A172 (cell line): ENCODE data around the gene MFSD8. TPM values are rescaled to one million over a fixed set of nuclear protein-coding genes. Genes with fewer than 3 reads are reported as not detected.
A peak's percentile ranks its signal among the peaks of the same experiment; 100 is the strongest.
"Not testable (repeated sequence)": the region's sequence is repeated elsewhere in the genome, so short reads cannot be mapped to it uniquely, and the experiment has no call there.

Source experiments
- DNase-seq: peaks from one replicate; pipeline ENCODE4 v3.0.0-alpha.2; 2015; ENCODE audit warnings: low spot score
- total RNA-seq: library from RNA; depleted of rRNA; stranded (reverse); fragments of >200 nt; shearing (Covaris generic); gene quantifications from 2 replicates; pipeline ENCODE4 v1.2.3, GENCODE V29; 2014; rRNA removed

The MFSD8 gene, protein sequence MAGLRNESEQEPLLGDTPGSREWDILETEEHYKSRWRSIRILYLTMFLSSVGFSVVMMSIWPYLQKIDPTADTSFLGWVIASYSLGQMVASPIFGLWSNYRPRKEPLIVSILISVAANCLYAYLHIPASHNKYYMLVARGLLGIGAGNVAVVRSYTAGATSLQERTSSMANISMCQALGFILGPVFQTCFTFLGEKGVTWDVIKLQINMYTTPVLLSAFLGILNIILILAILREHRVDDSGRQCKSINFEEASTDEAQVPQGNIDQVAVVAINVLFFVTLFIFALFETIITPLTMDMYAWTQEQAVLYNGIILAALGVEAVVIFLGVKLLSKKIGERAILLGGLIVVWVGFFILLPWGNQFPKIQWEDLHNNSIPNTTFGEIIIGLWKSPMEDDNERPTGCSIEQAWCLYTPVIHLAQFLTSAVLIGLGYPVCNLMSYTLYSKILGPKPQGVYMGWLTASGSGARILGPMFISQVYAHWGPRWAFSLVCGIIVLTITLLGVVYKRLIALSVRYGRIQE
- 18.6 and 35.8 TPM in 2 replicates for total RNA-seq

DNA sequence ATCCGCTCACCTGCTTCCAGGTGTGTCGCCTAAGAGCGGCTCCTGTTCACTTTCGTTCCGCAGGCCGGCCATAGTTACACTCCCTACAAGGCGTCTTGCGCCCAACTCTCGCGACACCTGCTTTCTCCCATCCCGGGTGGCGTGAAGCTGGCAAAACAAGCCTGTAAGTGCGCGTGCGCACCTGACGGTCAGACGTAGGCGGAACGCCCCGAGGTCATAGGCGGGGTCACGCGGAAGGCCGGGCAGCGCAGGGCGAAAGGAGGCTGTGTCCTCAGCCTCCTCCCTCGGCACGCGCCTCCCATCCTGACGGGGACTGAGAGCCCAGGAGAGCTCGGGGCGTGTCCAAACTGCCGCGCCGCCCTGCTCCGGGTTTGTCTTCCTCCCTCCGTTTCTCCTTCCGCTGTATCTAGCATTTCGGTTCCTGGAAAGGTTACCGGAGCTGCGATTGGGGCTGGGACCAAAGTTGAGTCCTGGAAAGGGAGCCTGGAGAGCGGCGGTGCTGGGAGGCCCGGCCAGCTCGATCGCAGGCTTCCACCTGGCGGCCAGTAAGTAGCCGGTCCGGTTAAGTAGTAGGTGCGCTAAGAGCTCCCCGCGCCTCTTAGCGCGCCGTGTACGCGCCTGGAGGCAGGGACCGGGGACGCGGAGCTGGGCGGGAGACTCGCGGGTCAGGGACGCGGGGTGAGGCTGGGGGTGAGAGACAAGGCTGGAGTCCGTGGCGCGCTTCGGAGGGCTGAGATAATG, at the start of gene MFSD8, which contains the start of gene ABHD18:
MFSD8 (minus strand) TSS at position 112 of the 741 bp plus-strand sequence; CDS start at position 72, 40 bp downstream.
ABHD18 (plus strand) TSS at position 345 of the 741 bp plus-strand sequence. CDS start 17,550 bp downstream, outside the sequence.
- peak; percentile 94 for DNase-seq

DNA sequence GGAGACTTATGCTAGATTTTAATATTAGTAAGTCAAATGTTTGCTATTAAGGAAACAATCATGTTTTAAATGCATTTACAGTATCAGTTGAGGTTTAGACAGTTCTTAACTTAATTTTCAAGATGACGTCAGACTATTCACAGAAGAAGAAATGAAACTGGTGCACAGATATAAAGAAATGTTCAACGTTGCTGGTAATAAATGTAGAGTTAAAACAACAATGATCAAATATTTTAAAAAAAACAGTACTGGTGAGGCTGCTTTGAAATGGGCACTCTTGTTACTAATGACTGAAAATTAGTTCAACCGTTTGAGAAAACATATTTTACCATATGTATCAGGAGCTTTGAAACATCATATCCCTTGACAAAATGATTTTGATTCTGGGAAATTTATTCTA, 44.5 kb upstream of the MFSD8 start:
- no peak for DNase-seq

DNA sequence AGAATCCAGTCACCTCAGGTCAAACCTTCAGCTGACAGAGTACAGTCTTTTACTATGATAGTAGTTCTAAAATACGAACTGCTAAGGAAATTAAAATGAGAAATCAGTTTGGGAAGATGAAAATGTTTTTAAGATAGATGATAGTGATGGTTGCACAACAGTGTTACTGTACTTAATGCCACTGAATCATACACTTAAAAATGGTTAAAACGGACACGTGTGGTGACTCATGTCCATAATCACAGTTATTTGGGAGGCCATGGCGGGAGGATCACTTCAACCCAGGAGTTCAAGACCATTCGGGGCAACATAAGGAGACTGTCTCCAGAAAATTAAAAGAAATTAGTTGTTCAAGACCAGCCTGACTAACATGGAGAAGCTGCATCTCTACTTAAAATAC, 41.6 kb upstream of the MFSD8 start:
- no peak for DNase-seq

DNA sequence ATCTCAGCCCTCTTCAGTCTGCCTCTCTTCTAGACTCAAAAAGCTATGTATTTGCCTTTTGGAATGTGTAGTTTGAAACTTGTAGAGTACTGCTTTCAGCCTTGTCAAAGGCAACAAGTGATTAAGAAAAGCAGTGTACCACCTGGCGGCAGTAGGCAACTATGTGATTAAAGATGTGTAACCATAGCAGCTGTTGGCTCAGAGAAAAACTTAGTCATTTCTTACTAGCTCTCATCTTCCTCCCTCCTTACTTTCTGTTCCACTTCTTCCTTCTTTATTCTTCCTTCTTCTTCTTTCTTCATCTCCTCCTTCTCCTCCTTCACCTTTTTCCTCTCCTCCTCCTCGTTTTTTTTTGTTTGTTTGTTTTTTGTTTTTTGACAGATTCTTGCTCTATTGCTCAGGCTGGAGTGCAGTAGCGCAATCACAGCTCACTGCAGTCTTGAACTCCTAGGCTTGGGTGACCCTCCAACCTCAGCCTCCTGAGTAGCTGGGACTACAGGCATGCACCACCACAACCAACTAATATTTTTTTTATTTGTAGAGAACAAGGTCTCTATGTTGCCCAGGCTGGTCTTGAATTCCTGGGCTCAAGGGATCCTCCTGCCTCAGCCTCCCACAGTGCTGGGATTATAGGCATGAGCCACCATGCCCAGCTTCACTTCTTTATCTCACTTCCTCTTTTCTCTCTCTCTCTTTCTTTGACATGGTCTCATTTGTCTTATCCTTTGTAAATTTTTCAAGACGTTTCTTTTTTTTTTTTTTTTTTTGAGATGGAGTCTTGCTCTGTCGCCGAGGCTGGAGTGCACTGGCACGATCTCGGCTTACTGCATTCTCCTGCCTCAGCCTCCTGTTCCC, 32.8 kb upstream of the MFSD8 start:
- peak; percentile 80 for DNase-seq

DNA sequence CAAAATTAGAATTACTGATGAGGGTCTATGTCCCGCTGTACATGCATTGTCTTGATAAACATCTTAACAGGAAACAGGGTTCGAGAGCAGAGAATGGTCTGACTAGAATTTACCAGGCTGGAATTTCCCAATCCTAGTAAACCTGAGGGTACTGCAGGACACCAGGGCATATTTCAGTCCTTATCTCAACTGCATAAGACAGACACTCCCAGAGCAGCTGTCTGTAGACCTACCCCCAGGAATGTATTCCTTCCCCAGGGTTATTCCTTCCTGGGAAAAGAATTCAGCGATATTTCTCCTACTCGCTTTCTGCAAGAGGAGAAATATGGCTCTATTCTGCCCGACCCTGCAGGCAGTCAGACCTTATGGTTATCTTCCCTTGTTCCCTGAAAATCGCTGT, 31.5 kb upstream of the MFSD8 start:
- DNase-seq: not testable (repeated sequence)

DNA sequence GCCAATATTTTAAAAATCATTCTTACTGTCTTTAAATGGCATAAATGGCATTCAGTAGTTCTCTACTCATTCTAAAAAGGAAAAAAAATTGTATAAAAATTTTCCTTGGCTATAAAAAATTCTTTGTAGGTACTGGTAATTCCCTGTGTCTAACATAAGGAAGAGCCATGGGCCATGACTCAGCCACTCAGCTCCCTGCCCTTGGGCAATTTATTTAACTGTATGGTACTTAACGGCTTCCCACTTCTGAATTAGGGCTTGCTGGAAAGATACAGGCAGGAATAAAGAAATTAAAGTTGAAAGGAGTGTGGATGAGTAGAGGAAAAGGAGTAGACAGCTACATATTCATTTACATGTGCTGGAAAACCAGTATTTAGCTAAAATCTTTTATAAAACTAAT, 30.8 kb upstream of the MFSD8 start:
- peak; percentile 72 for DNase-seq

DNA sequence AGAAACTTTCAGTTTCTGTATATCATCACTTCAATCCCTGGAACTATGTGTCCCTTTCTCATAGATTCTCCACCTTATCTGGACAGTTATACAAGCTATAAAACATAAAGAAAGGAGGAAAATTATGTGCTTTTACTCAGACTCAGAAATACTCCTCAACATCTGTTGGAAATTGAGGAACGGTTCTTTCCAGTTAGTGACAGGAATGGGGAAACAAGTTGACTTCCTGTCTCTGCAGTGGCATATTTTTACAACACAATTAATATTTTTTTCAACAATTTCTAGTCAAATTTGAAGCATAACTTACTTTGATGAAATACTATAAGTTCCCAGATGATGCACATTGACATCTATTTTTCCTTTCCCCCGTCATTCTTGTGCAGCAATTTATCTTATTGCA, 28.2 kb upstream of the MFSD8 start:
- no peak for DNase-seq

DNA sequence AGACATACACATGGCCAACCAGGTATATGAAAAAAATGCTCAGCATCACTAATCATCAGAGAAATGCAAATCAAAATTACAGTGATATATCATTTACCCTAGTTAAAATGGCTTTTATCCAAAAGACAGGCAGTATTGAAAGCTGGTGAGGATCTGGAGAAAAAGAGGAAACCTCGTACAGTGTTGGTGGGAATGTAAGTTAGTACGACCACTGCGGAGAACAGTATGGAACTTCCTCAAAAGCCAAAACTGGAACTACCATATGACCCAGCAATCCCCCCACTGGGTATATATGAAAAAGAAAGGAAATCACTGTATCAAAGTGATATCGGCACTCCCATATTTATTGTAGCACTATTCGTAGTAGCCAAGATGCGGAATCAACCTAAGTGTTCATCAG, 23.7 kb upstream of the MFSD8 start:
- DNase-seq: no peak

DNA sequence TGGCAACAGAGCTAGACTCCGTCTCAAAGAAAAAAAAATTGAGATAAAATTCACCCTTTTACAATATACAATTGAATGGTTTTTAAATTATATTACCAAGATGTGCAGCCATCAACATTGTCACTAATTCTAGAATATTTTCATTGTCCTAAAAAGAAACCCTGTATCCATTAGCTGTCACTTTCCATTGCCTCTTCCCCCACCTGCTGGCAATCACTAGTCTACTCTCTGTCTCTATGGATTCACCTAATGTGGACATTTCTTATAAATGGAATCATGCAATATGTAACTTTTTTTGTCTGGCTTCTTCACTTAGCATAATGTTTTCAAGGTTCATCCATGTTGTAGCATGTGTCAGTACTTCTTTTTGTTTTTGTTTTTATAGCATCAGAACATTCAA, 21.0 kb upstream of the MFSD8 start:
- no peak for DNase-seq

DNA sequence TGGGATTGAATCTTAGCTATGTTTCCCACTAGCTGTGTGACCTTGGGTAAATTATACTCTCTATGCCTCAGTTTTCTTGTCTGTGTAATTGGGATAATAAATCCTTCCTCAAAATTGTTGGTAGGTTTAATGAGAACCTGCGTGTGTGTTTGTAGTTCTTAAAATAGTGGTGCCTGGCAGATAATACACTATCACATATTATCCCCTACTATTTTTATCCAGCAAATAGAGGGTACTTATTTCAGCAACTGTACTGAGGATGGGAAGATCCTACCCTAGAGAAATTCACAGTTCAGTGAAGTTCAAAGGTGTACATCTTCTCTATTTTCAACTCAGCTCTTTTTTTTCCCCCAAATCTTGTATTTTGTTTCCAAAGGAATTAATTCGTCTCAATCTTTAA, 17.5 kb upstream of the MFSD8 start:
- no peak for DNase-seq

DNA sequence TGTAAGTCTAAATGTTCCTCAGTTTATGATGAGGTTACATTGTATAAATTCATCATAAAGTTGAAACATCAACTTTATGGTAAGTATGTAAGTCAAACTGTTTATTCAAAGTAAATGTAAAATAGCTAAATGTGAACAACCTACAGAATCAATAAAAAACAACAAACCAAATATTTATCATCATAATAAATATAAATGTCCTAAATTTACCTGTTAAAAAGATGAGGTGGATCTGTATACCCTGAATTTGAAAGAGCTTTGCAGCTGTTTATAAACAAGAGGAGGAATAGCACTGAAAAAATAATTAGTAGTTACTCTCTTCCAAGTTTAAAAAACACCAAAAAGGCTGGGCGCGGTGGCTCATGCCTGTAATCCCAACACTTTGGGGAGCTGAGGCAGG, 14.0 kb upstream of the MFSD8 start:
- no peak for DNase-seq

DNA sequence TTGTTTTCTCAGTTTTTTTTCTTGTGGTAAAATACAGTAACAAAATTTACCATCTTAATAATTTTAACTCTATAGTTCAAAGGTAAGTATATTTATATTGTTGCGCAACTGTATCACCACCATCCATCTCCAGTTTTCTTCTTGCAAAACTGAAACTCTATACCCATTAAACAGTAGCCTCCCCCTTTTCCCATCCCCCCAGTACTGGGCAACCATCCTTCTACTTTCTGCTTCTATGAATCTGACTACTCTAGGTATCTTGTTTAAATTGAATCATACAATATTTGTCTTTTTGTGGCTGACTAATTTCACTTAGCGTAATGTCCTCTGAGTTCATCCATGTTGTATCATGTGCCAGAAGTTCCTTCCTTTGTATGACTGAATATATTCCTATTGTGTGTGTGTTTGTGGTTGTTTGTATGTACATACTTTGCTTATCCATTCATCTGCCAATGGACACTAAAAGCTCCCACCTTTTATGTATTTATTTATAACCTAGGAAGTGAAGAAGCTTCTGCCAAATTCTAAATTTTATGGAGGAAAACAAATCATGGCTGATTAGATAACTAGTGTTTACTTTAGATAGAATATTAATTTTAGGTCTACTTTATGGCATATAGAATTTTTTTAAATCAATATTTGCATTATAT, 10.3 kb upstream of the MFSD8 start:
- DNase-seq: no peak

DNA sequence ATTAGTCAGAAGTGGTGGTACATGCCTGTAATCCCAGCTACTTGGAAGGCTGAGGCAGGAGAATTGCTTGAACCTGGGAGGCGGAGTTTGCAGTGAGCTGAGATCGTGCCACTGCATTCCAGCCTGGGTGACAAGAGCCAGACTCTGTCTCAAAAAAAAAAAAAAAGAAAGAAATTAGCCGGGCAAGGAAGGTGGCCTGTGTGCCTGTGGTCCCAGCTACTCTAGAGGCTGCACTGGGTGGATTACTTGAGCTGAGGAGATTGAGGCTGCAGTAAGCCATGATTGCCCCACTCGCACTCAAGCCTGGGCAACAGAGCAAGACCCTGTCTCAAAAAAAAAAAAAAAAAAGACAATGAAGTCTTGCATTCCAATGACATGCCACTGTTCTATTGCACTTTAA, 6.0 kb upstream of the MFSD8 start:
- DNase-seq: not testable (repeated sequence)

DNA sequence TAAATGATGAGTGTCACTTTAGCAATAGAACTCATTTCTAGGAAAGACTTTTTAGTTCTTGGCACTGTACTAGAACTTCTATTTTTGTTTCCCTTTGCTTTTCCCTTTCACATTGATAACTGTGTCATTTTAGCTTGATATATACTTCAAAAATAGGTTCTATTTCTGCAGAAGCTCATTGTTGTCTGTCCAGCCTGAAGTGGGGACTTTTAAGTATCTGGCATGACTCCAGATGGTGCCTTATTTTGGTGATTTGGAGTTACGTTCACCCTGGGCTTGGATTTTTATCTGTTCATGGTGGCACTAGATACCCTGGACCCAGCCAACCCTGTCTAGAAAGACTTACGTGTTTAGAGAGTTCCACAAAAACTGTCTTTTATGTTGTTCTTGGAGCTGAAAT, 3.6 kb upstream of the MFSD8 start:
- DNase-seq: no peak

DNA sequence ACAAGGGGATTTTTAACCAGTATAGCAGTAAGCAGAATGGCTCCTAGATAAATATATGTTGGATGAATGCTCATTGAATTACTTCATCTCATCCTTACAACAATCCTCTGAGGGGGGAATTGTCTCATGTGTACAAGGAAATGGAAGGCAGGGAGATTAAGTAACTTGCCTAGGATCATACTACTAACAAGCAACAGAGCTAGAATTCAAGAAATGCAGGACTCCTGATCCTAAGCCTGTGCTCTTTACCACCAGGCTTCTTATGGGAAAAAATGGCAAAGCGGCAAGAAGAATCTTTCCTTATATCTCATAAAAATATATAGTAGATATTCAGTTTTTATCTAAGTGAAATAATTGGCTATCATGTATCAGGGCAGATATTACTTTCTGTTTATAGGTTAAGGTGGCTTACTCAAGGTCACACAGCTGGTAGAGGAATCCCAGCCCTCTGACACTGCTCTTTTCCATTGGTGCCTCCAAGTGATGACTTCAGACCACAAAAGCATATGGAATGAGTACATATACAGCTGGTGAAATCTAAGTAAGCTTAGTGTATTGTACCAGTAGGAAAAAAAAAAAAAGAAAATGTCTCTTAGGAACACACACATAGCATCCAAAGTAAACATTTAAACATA, 2.3 kb upstream of the MFSD8 start:
- DNase-seq: no peak

DNA sequence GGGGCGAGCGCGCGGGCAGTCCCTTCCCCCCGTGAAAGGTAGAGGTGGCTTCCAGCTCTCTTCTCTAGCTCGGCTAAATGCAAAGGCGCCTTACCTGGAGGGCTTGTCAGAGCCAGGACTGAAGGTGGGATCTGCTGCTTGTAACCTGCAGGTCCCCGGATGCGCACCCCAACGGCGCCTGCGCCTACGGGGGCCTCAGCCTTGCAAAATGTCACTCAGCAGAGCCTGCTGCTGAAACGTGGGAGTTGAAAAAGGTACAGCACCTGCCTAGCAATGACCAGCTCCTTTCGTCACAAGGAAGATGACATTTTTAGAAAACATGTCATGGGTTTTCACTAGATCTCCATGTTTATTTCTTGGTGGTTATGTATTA, 816 bp upstream of the MFSD8 start:
- DNase-seq: peak; percentile 21

DNA sequence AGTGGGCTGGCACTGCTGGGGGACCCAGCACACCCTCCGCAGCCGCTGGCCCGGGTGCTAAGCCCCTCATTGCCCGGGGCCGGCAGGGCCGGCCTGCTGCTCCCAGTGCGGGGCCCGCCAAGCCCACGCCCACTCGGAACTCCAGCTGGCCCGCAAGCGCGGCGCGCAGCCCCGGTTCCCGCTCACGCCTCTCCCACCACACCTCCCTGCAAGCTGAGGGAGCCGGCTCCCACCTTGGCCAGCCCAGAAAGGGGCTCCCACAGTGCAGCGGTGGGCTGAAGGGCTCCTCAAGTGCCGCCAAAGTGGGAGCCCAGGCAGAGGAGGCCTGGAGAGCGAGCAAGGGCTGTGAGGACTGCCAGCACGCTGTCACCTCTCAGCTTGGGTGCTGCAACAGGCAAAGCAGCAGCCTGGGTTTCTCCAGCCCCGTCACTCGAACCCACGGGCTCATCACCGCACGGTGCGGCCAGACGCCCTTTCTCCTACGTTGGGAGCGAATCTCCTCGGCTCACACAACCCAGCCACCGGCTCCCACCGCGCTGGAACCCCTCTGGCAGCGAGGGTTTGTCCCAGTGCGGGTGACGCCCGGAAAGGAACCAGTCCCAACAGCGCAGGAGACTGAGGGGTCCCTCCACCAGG, 429 bp downstream of the MFSD8 start:
- not testable (repeated sequence) for DNase-seq

DNA sequence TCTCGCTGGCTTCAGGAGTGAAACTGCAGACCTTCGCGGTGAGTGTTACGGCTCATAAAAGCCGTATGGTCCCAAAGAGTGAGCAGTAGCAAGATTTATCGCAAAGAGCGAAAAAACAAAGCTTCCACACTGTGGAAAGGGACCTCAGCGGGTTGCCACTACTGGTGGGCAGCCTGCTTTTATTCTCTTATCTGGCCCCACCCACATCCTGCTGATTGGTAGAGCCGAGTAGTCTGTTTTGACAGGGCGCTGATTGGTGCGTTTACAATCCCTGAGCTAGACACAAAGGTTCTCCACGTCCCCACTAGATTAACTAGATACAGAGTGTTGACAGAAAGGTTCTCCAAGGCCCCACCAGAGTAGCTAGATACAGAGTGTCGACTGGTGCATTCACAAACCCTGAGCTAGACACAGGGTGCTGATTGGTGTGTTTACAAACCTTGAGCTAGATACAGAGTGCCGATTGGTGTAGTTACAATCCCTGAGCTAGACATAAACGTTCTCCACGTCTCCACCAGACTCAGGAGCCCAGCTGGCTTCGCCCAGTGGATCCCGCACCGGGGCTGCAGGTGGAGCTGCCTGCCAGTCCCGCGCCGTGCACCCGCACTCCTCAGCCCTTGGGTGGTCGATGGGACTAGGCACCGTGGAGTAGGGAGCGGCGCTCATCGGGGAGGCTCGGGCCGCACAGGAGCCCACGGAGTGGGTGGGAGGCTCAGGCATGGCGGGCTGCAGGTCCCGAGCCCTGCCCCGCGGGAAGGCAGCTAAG, 1.2 kb downstream of the MFSD8 start:
- not testable (repeated sequence) for DNase-seq

DNA sequence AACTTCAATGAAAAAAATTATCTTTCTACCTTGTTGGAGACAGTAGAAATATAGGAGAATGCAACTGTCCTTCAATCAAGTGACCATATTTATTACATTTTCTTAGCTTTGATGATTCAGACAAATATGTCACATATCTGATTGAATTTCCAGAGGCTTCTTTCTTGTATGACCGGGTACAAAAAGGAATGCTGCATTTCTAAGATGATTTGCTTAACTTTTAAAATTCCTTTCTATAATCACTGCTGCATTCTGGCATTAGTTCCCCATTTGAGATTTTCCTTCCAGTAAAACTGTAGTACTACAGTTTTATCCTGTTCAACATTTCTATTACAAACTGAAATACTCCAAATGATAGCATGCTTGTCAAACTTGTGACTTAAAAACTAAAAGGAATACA, 5.2 kb downstream of the MFSD8 start:
- DNase-seq: no peak

DNA sequence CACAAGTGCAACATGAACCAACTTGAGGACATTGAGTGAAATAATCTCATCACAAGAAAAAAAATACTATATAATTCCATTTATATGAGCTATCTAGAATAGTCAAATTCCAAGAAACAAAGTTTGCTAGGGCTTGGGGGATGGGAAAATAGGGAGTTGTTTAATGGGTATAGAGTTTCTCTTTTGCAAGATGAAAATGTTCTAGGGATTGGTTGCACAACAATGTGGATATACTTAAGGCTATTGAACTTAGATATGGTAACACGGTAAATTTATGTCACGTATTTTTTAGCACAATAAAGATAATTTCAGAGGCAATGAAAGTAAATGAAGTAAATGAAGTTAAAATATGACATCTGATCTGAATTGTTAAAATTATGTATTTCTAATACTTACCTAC, 7.9 kb downstream of the MFSD8 start:
- DNase-seq: no peak
